Endothelial cell of umbilical vein (primary cell): ENCODE results near the gene PNPLA5.

Experiments
- CTCF ChIP-seq, 2 donors: IDR thresholded peaks; 1 replicate in 1 of 2; 2 replicates in 1 of 2; pipeline ENCODE4 v1.5.1; 2011; ENCODE audit warnings: low read length in 2 of 2, mild to moderate bottlenecking in 2 of 2, moderate library complexity in 2 of 2, control low read depth in 1 of 2, inconsistent platforms in 1 of 2, low read depth in 1 of 2; ENCODE audit not compliant: insufficient read depth in 1 of 2; ENCODE audit errors: extremely low read depth in 1 of 2
- EZH2 ChIP-seq: IDR thresholded peaks from 2 replicates; pipeline ENCODE4 v1.6.1; 2012; ENCODE audit warnings: borderline replicate concordance, low read depth, mild to moderate bottlenecking, moderate library complexity, low read length, inconsistent platforms; ENCODE audit not compliant: severe bottlenecking
- FOS ChIP-seq: IDR thresholded peaks from 2 replicates; pipeline ENCODE4 v1.6.1; 2011; ENCODE audit warnings: mild to moderate bottlenecking, low read length, moderate library complexity, borderline replicate concordance; ENCODE audit not compliant: insufficient read depth
- GATA2 ChIP-seq: IDR thresholded peaks from 2 replicates; pipeline ENCODE4 v1.7.0; 2011; ENCODE audit warnings: low read depth, mild to moderate bottlenecking, moderate library complexity, mixed read lengths, low read length; ENCODE audit not compliant: insufficient read length, insufficient read depth
- JUN ChIP-seq: IDR thresholded peaks from 2 replicates; pipeline ENCODE4 v1.6.1; 2011; ENCODE audit warnings: borderline replicate concordance, low read depth; ENCODE audit not compliant: insufficient read length, insufficient read depth
- MYC ChIP-seq: IDR thresholded peaks from one replicate; pipeline ENCODE4 v1.6.1; 2011; ENCODE audit warnings: mild to moderate bottlenecking, low read depth, low read length
- POLR2A ChIP-seq: IDR thresholded peaks from 2 replicates; pipeline ENCODE4 v1.6.1; 2012; ENCODE audit warnings: low read depth, mild to moderate bottlenecking, control low read depth, low read length
- POLR2AphosphoS5 ChIP-seq: IDR thresholded peaks from 2 replicates; pipeline ENCODE4 v1.6.1; 2012; ENCODE audit warnings: low read depth, mild to moderate bottlenecking, control low read depth, low read length, moderate library complexity; ENCODE audit not compliant: insufficient read depth

- no peak for TF ChIP-seq CTCF (IDR thresholded peaks at IDR 0.05; ENCODE audit: extremely low read depth in 1 of 2, insufficient read depth in 1 of 2, low read depth in 1 of 2, low read length in 2 of 2)
- TF ChIP-seq EZH2 = no peak
- TF ChIP-seq JUN = no peak
- TF ChIP-seq POLR2AphosphoS5 = no peak
- no peak for TF ChIP-seq POLR2A
- no peak for TF ChIP-seq FOS
- no peak for TF ChIP-seq GATA2
- no peak for TF ChIP-seq MYC
Measured at GRCh38 chr22:43851058-43851978, 40.5 kb downstream of the PNPLA5 start.
